ENCODE results near the gene SYT13. TPM values are rescaled to one million over a fixed set of nuclear protein-coding genes. Genes with fewer than 3 reads are reported as not detected.
"Not testable (repeated sequence)": the region's sequence is repeated elsewhere in the genome, so short reads cannot be mapped to it uniquely, and the experiment has no call there.

The SYT13 gene
- total and polyA plus RNA-seq, 8 donors = 1.3 to 33.3 (median 2.2) TPM; not detected in 1

DNA sequence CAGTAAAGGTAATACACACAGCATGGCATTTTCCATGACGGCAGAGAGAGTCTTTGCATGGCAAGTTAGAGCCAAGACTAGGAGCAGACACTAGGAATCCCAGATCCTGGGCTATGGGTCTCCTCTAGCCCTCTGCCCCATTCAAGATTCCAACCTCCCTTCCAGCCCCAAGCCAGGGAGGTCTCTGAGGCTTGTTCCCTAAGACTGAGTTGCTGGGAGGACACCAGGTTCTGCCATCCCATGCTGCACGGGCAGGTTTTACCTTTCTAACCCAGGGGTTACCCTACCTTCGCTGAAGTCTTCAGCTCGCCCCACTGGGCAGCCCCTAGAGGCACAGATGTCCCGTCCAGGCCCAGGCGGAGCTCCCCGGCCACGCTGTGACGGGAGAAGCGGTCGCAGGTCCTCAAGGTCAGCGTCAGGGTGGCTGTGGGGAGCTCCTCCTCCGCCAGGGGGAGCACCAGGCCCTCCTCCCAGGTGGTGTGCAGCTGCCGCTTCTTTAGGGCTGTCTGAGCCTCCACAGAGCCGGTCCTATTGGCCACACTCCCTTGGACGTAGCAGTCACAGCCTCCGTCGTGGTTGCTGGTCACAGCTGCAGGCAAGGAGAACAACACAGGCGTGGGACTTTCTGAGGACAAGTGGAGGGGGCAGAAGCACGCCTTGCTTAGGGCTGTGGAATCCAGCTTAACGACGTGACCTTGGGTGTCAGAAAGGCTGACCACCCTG lies 33.8 kb downstream of the SYT13 start:
- intact Hi-C loops (cut with DNase I; ENCODE audit: low total_unique reads) = no loop called here
- Histone ChIP-seq H3K27ac (no peak overlapping the region), H3K36me3 (no peaks in the 10 kb centered on the region), H3K9me3 (no peaks in the 10 kb centered on the region), H3K27me3 (peaks cover 0 to 7% (median 0%) of the 10 kb centered on the region in 3 donors), H3K4me1 (no peaks in the 10 kb centered on the region), H3K4me3 (no peak overlapping the region)
- DNase-seq = peak; percentile 73 to 80
- TF ChIP-seq, protein P1, sequence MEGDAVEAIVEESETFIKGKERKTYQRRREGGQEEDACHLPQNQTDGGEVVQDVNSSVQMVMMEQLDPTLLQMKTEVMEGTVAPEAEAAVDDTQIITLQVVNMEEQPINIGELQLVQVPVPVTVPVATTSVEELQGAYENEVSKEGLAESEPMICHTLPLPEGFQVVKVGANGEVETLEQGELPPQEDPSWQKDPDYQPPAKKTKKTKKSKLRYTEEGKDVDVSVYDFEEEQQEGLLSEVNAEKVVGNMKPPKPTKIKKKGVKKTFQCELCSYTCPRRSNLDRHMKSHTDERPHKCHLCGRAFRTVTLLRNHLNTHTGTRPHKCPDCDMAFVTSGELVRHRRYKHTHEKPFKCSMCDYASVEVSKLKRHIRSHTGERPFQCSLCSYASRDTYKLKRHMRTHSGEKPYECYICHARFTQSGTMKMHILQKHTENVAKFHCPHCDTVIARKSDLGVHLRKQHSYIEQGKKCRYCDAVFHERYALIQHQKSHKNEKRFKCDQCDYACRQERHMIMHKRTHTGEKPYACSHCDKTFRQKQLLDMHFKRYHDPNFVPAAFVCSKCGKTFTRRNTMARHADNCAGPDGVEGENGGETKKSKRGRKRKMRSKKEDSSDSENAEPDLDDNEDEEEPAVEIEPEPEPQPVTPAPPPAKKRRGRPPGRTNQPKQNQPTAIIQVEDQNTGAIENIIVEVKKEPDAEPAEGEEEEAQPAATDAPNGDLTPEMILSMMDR (IDR thresholded peaks at IDR 0.05) = peak in 4 of 7 experiments; percentile 41 to 70 (median 55)
- TF ChIP-seq POLR2AphosphoS5 (IDR thresholded peaks at IDR 0.05) (no peak), EP300 (IDR thresholded peaks at IDR 0.05) (no peak), POLR2A (IDR thresholded peaks at IDR 0.05) (no peak)
- 42 to 48% (median 47%) methylated on average over 18 to 22 of the region's 22 CpGs for WGBS, 5 donors

DNA sequence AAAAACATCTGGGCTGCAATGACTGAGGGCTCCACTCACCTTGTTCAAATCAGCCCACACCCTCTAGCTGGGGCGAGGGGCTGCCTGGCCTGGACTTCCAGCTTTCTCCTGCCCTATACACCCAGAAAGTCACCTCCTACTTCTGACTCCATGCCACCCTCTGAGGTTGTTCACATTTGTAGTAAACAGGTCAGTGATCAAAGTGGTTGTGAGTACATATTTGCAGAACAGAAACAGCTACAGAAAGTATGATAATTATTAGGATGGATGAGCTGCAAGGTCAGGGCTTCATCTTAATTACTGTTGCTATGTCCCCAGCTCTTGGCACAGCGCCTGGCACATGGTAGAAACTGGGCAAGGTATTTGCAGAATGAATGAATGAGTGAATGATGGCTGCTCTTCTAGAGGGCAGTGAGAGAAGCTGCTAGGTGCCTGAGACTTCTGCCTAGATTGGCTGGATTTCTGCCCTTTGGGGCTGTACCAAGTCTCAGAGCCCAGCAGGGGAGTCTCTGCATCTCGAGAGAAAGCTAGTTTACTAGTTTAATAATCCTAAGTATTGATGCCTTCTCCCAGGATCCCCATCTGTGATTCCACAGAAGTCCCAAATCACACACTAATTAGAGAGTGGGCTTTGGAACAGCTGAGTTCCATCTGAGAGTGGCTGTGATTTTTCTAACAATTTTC lies 36.0 kb downstream of the SYT13 start:
- peak in 1 of 2 donors; percentile 57 for DNase-seq
- WGBS, 5 donors = 65 to 73% (median 68%) methylated on average over 3 of the region's 3 CpGs
- no peaks in the 10 kb centered on the region for H3K36me3 ChIP-seq
- TF ChIP-seq, protein P1 (IDR thresholded peaks at IDR 0.05) = no peak
- no peak for TF ChIP-seq POLR2A (IDR thresholded peaks at IDR 0.05)
- TF ChIP-seq EP300 (IDR thresholded peaks at IDR 0.05) = no peak
- TF ChIP-seq POLR2AphosphoS5 (IDR thresholded peaks at IDR 0.05) = no peak
- H3K4me3 ChIP-seq = no peak overlapping the region
- intact Hi-C loops (cut with DNase I; ENCODE audit: low total_unique reads) = no loop called here
- peaks cover 0 to 7% (median 0%) of the 10 kb centered on the region in 3 donors for H3K27me3 ChIP-seq
- no peaks in the 10 kb centered on the region for H3K9me3 ChIP-seq
- no peak overlapping the region for H3K27ac ChIP-seq
- no peaks in the 10 kb centered on the region for H3K4me1 ChIP-seq

DNA sequence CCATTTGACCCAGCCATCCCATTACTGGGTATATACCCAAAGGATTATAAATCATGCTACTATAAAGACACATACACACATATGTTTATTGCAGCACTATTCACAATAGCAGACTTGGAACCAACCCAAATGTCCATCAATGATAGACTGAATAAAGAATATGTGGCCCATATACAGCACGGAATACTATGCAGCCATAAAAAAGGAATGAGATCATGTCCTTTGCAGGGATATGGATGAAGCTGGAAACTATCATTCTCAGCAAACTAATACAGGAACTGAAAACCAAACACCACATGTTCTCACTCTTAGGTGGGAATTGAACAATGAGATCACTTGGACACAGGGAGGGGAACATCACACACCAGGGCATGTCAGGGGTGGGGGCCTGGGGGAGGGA lies 36.8 kb downstream of the SYT13 start:
- H3K4me1 ChIP-seq; H3K4me3 ChIP-seq; H3K27me3 ChIP-seq; DNase-seq; H3K36me3 ChIP-seq; H3K27ac ChIP-seq; intact Hi-C loops (cut with DNase I; ENCODE audit: low total_unique reads); H3K9me3 ChIP-seq: not testable (repeated sequence)
- 91 to 100% (median 97%) methylated on average over 1 of the region's 1 CpG for WGBS, 5 donors

DNA sequence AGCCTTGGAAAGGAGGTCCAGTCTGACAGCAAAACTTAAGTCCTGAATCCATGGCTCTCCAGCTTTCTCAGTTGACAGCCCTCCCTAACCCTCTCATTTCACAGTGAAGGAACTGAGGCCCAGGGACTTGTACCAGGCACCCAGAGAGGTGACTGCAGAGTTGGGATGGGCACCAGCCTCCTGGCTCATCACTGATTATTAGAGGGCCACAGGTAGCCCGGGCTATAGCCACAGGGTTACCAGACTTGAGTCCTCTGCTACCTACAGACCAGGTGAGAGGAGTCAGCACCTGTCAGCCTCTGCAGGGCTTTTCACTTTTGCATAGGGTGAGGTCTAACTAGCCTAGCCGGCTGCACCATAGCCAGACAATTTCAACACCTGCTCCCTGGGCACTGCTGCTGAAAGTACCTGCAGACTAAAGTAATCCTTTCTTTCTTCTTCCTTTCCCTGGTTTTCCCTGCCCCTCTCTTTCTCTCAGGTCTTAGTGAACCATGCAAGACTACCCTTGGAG lies 37.6 kb downstream of the SYT13 start:
- TF ChIP-seq POLR2A (IDR thresholded peaks at IDR 0.05) (no peak), EP300 (IDR thresholded peaks at IDR 0.05) (no peak), POLR2AphosphoS5 (IDR thresholded peaks at IDR 0.05) (no peak)
- TF ChIP-seq, protein P1 (IDR thresholded peaks at IDR 0.05) = no peak
- DNase-seq = no peak
- peaks cover 0 to 7% (median 0%) of the 10 kb centered on the region in 3 donors for H3K27me3 ChIP-seq
- intact Hi-C loops (cut with DNase I; ENCODE audit: low total_unique reads) = no loop called here
- no peak overlapping the region for H3K27ac ChIP-seq
- H3K9me3 ChIP-seq = no peaks in the 10 kb centered on the region
- H3K4me1 ChIP-seq = no peaks in the 10 kb centered on the region
- no peak overlapping the region for H3K4me3 ChIP-seq
- 74 to 89% (median 82%) methylated on average over 2 of the region's 2 CpGs for WGBS, 5 donors
- H3K36me3 ChIP-seq = no peaks in the 10 kb centered on the region
